Lower lobe of right lung (tissue), 2 donors: ENCODE data around the gene BPI. TPM values are rescaled to one million over a fixed set of nuclear protein-coding genes. Genes with fewer than 3 reads are reported as not detected.

Source experiments
- ATAC-seq, 2 donors: fragments of 200-7000 bp; cut with Tn5 transposase; one replicate each; pipeline ENCODE4 v1.9.1; 2020 to 2022; ENCODE audit warnings: mild to moderate bottlenecking in 2 of 2, moderate library complexity in 2 of 2
- DNase-seq: peaks from one replicate; pipeline ENCODE4 v3.0.0-alpha.2; 2020
- H3K27ac ChIP-seq: fragments of 200-600 bp; one replicate; pipeline ENCODE4 v1.8.0; 2022
- H3K27me3 ChIP-seq: fragments of 200-600 bp; one replicate; pipeline ENCODE4 v1.8.0; 2022; ENCODE audit warnings: low read depth
- H3K36me3 ChIP-seq: fragments of 200-600 bp; one replicate; pipeline ENCODE4 v1.8.0; 2022; ENCODE audit warnings: mild to moderate bottlenecking
- H3K4me1 ChIP-seq: fragments of 200-600 bp; one replicate; pipeline ENCODE4 v1.8.0; 2022
- H3K4me3 ChIP-seq: fragments of 200-600 bp; one replicate; pipeline ENCODE4 v1.8.0; 2022; ENCODE audit warnings: mild to moderate bottlenecking
- H3K9me3 ChIP-seq: fragments of 200-600 bp; one replicate; pipeline ENCODE4 v1.8.0; 2022
- intact Hi-C: fragments of 100-400 bp; cut with DNase I; formaldehyde crosslinking; loops from one replicate; pipeline ENCODE4 v1.11.0; 2022
- total RNA-seq: library from RNA; stranded (reverse); fragmentation: NEBNext Ultra II Directional; extraction: Animal tissue kit (Norgen Biotek cat#: 25700); gene quantifications from one replicate; pipeline ENCODE4 v1.2.1, GENCODE V29; 2021
- TF ChIP-seq, protein P1 (sequence below): fragments of 200-600 bp; IDR thresholded peaks from one replicate; pipeline ENCODE4 v1.8.0; 2022; ENCODE audit warnings: antibody characterized with exemption, mild to moderate bottlenecking
- donor health status: DM: no; HTN: yes; CAD: no; lungs with severe emphysema.

Gene BPI
- total RNA-seq, 1 donor from 2014 or later, result 0.44 TPM

GRCh38 chr20:38260025-38260377 lies 44.0 kb upstream of the BPI start:
- peak in 1 of 2 donors; percentile 28 for ATAC-seq
- no peak for DNase-seq
- H3K4me3 ChIP-seq, result peak overlapping the region; percentile 45
- H3K27ac ChIP-seq, result peak overlapping the region; percentile 24
- H3K36me3 ChIP-seq, result no peaks in the 10 kb centered on the region
- peaks cover 35% of the 10 kb centered on the region for H3K27me3 ChIP-seq
- intact Hi-C loops, result no loop called here
- H3K9me3 ChIP-seq, result no peaks in the 10 kb centered on the region
- peaks cover 5% of the 10 kb centered on the region for H3K4me1 ChIP-seq
- TF ChIP-seq, protein P1, sequence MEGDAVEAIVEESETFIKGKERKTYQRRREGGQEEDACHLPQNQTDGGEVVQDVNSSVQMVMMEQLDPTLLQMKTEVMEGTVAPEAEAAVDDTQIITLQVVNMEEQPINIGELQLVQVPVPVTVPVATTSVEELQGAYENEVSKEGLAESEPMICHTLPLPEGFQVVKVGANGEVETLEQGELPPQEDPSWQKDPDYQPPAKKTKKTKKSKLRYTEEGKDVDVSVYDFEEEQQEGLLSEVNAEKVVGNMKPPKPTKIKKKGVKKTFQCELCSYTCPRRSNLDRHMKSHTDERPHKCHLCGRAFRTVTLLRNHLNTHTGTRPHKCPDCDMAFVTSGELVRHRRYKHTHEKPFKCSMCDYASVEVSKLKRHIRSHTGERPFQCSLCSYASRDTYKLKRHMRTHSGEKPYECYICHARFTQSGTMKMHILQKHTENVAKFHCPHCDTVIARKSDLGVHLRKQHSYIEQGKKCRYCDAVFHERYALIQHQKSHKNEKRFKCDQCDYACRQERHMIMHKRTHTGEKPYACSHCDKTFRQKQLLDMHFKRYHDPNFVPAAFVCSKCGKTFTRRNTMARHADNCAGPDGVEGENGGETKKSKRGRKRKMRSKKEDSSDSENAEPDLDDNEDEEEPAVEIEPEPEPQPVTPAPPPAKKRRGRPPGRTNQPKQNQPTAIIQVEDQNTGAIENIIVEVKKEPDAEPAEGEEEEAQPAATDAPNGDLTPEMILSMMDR, result no peak

DNA sequence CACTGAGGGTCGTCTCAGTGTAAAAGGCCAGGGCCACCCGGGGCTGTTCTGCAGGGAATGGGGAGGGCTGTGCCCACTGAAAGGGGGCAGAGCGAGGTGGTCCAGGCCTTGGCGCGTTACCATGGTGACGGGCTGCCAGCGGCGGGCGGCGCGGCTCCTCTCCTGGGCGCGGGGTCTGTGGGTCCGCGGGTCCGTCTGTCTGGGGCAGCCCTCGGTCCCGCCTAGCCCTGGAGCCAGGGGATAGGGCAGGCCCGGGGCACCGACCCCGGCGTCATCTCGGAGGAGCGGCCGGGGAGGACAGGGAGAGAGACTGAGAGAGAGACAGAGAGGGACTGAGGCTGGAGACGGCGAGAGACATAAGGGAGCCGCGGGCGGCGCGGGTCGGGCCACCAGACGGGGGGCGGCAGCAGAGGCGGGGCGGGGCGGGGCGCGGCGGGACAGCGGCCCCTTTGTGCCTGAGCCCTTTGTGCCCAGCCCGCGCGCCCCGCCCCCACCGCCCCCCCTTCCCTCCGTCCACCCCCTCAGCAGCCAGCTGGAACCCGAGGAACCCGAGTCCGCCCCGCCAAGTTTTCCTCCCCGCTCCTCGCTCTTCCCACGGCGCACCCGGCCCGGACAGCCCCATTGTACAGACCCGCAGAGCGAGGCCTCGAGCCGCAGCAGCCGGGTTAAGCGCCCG lies 43.4 kb upstream of the BPI start, which contains the start of gene KIAA1755:
KIAA1755 (minus strand) TSS at position 358 of the 676 bp plus-strand sequence; CDS start at position 123, 235 bp downstream.
- ATAC-seq (peak; percentile 18 to 45), DNase-seq (no peak)
- Histone ChIP-seq H3K4me1 (no peaks in the 10 kb centered on the region), H3K27me3 (peaks cover 35% of the 10 kb centered on the region), H3K4me3 (peak within 1 kb of the TSS; percentile 45), H3K36me3 (no peaks in the 10 kb centered on the region), H3K27ac (peak within 1 kb of the TSS; percentile 24), H3K9me3 (no peaks in the 10 kb centered on the region)
- intact Hi-C loops, result no loop called here
- TF ChIP-seq, protein P1, result no peak

DNA sequence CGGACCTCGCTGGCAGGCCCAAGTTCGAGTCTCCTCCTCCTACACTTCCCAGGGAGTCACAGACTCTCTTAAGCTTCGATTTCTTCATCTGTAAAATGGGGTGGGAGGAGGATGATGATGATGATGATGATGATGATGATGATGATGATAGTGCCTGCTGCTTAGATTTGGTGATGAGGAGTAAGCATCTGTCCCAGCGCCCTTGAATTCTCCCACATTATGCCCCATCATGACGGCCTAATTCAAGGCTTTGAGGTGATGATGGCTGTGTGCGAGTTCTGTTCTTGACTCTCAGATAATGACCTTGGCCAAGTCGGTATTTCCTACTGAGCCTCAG lies 42.9 kb upstream of the BPI start:
- peaks cover 35% of the 10 kb centered on the region for H3K27me3 ChIP-seq
- H3K36me3 ChIP-seq, result no peaks in the 10 kb centered on the region
- ATAC-seq (no peak), DNase-seq (no peak)
- TF ChIP-seq, protein P1, result no peak
- no peak overlapping the region for H3K27ac ChIP-seq
- no peaks in the 10 kb centered on the region for H3K9me3 ChIP-seq
- intact Hi-C loops, result no loop called here
- peak overlapping the region; percentile 45 for H3K4me3 ChIP-seq
- no peaks in the 10 kb centered on the region for H3K4me1 ChIP-seq

GRCh38 chr20:38262931-38263330 lies 41.0 kb upstream of the BPI start:
- intact Hi-C loops, result no loop called here
- Histone ChIP-seq H3K27me3 (peaks cover 30% of the 10 kb centered on the region), H3K27ac (no peak overlapping the region), H3K4me3 (no peak overlapping the region), H3K9me3 (no peaks in the 10 kb centered on the region), H3K4me1 (no peaks in the 10 kb centered on the region), H3K36me3 (no peaks in the 10 kb centered on the region)
- ATAC-seq (no peak), DNase-seq (no peak)
- TF ChIP-seq, protein P1, result no peak

- no peak for DNase-seq
- intact Hi-C loops, result no loop called here
Measured at GRCh38 chr20:38266426-38266825, 37.5 kb upstream of the BPI start.

More at GRCh38 chr20:38266426-38266825, 37.5 kb upstream of the BPI start:
- Histone ChIP-seq H3K9me3 (no peaks in the 10 kb centered on the region), H3K4me1 (peaks cover 3% of the 10 kb centered on the region), H3K36me3 (no peaks in the 10 kb centered on the region), H3K27me3 (peaks cover 7% of the 10 kb centered on the region), H3K27ac (no peak overlapping the region), H3K4me3 (no peak overlapping the region)
- TF ChIP-seq, protein P1, result no peak
- no peak for ATAC-seq
